ENCODE results near the gene TMEM245. TPM values are rescaled to one million over a fixed set of nuclear protein-coding genes. Genes with fewer than 3 reads are reported as not detected.

Gene TMEM245
- total and polyA plus RNA-seq, 2 donors (not counting 1 experiment from before 2014, with no cell fraction given): 6.3 to 34.3 TPM

- WGBS (ENCODE audit: insufficient coverage): 86% methylated on average over 2 of the region's 4 CpGs
- peaks cover 26% of the 10 kb centered on the region for H3K4me1 Mint-ChIP-seq
- intact Hi-C loops (cut with micrococcal nuclease): no loop called here
These were observed 22.6 kb downstream of the TMEM245 start for GRCh38 chr9:109097146-109097545.

GRCh38 chr9:109095321-109095720 lies 24.4 kb downstream of the TMEM245 start:
- Histone ChIP-seq H3K9ac (ENCODE audit: low read length) (no peak overlapping the region), H2AFZ (ENCODE audit: insufficient read depth, low read depth, low read length, poor library complexity, severe bottlenecking) (no peak overlapping the region), H3K27me3 (replicated peaks in 1 of 4; ENCODE audit: control extremely low read depth in 1 of 4, control insufficient read depth in 3 of 4, insufficient read depth in 4 of 4, low read length in 3 of 4) (no peaks in the 10 kb centered on the region), H3K9me3 (ENCODE audit: control extremely low read depth in 1 of 3, control insufficient read depth in 2 of 3, insufficient read depth in 1 of 3, low read length in 2 of 3) (no peaks in the 10 kb centered on the region), H3K4me1 (ENCODE audit: control insufficient read depth in 2 of 2, insufficient read depth in 2 of 2, low read length in 2 of 2) (no peaks in the 10 kb centered on the region), H3K36me3 (replicated peaks in 1 of 2; ENCODE audit: control extremely low read depth in 1 of 2, control insufficient read depth in 1 of 2, extremely low read depth in 1 of 2, insufficient read depth in 2 of 2, low read length in 1 of 2) (peaks cover 0 to 42% of the 10 kb centered on the region in 2 experiments), H3K27ac (ENCODE audit: low read length in 2 of 2) (no peak overlapping the region), H3K4me3 (ENCODE audit: control extremely low read depth in 1 of 5, extremely low read depth in 1 of 5, insufficient read depth in 1 of 5, low read depth in 2 of 5, low read length in 4 of 5) (no peak overlapping the region), H4K20me1 (ENCODE audit: control insufficient read depth, insufficient read depth, low read length, poor library complexity, severe bottlenecking) (peaks cover 39% of the 10 kb centered on the region), H3K79me2 (ENCODE audit: control insufficient read depth, insufficient read depth, low read length) (peaks cover 28% of the 10 kb centered on the region), H3K4me2 (replicated peaks; ENCODE audit: low read depth, low read length, poor library complexity, severe bottlenecking) (no peak overlapping the region)
- no peak for DNase-seq
- TF ChIP-seq CTCF (IDR thresholded peaks at IDR 0.05) (no peak), EZH2 (IDR thresholded peaks at IDR 0.05; ENCODE audit: borderline replicate concordance, insufficient read depth, low read depth, low read length, poor library complexity, severe bottlenecking) (no peak)
- POLR2A ChIA-PET: no interaction called here
- Mint-ChIP-seq H3K27ac (no peak overlapping the region), H3K9me3 (ENCODE audit: insufficient read depth) (no peaks in the 10 kb centered on the region), H3K4me1 (peaks cover 13% of the 10 kb centered on the region), H3K4me3 (no peak overlapping the region), H3K27me3 (no peaks in the 10 kb centered on the region)
- intact Hi-C loops (cut with micrococcal nuclease): no loop called here
- CTCF ChIA-PET: no interaction called here
- ATAC-seq (ENCODE audit: low read depth): no peak
- 100% methylated on average over 1 of the region's 3 CpGs for WGBS (ENCODE audit: insufficient coverage)

More at GRCh38 chr9:109097146-109097545, 22.6 kb downstream of the TMEM245 start:
- Mint-ChIP-seq H3K9me3 (ENCODE audit: insufficient read depth) (no peaks in the 10 kb centered on the region), H3K27ac (no peak overlapping the region), H3K27me3 (no peaks in the 10 kb centered on the region), H3K4me3 (no peak overlapping the region)
- DNase-seq (no peak), ATAC-seq (ENCODE audit: low read depth) (no peak)
- Histone ChIP-seq H3K4me1 (ENCODE audit: control insufficient read depth in 2 of 2, insufficient read depth in 2 of 2, low read length in 2 of 2) (peaks cover 3 to 6% of the 10 kb centered on the region in 2 donors), H3K79me2 (ENCODE audit: control insufficient read depth, insufficient read depth, low read length) (peaks cover 45% of the 10 kb centered on the region), H3K4me2 (replicated peaks; ENCODE audit: low read depth, low read length, poor library complexity, severe bottlenecking) (no peak overlapping the region), H3K9me3 (ENCODE audit: control extremely low read depth in 1 of 3, control insufficient read depth in 2 of 3, insufficient read depth in 1 of 3, low read length in 2 of 3) (no peaks in the 10 kb centered on the region), H3K36me3 (replicated peaks in 1 of 2; ENCODE audit: control extremely low read depth in 1 of 2, control insufficient read depth in 1 of 2, extremely low read depth in 1 of 2, insufficient read depth in 2 of 2, low read length in 1 of 2) (peaks cover 0 to 44% of the 10 kb centered on the region in 2 experiments), H3K27me3 (replicated peaks in 1 of 4; ENCODE audit: control extremely low read depth in 1 of 4, control insufficient read depth in 3 of 4, insufficient read depth in 4 of 4, low read length in 3 of 4) (no peaks in the 10 kb centered on the region), H2AFZ (ENCODE audit: insufficient read depth, low read depth, low read length, poor library complexity, severe bottlenecking) (no peak overlapping the region), H3K9ac (ENCODE audit: low read length) (no peak overlapping the region), H4K20me1 (ENCODE audit: control insufficient read depth, insufficient read depth, low read length, poor library complexity, severe bottlenecking) (peaks cover 46% of the 10 kb centered on the region), H3K4me3 (ENCODE audit: control extremely low read depth in 1 of 5, extremely low read depth in 1 of 5, insufficient read depth in 1 of 5, low read depth in 2 of 5, low read length in 4 of 5) (no peak overlapping the region), H3K27ac (ENCODE audit: low read length in 2 of 2) (no peak overlapping the region)
- TF ChIP-seq EZH2 (IDR thresholded peaks at IDR 0.05; ENCODE audit: borderline replicate concordance, insufficient read depth, low read depth, low read length, poor library complexity, severe bottlenecking): no peak
- TF ChIP-seq CTCF (IDR thresholded peaks at IDR 0.05): no peak
- ChIA-PET POLR2A (no interaction called here), CTCF (interaction anchor here (0.6 to 1.2 kb wide), 2 partner anchors 9 to 1781 kb away, joined by 3 read pairs; no protein-coding TSS in a partner anchor)
